K562 (cell line): Measurements from ENCODE around the gene NCOR2. TPM values are rescaled to one million over a fixed set of nuclear protein-coding genes. Genes with fewer than 3 reads are reported as not detected.
A peak's percentile ranks its signal among the peaks of the same experiment; 100 is the strongest.

ENCODE experiments used
- ATF3 ChIP-seq, 2 experiments: fragments of 450-650 bp in 1 of 2; sonication (generic) in 1 of 2; formaldehyde crosslinking in 1 of 2; IDR thresholded peaks in 1 of 2; conservative IDR thresholded peaks in 1 of 2; 2 replicates each; pipeline versions ENCODE4 v1.6.1 to v1.8.1; 2016 to 2023; ENCODE audit warnings: mild to moderate bottlenecking in 2 of 2, moderate library complexity in 2 of 2, inconsistent platforms in 1 of 2, missing genetic modification reagents in 1 of 2
- BCOR ChIP-seq: fragments of 450-650 bp; IDR thresholded peaks from 2 replicates; pipeline ENCODE4 v1.6.1; 2016
- DEAF1 ChIP-seq: fragments of 450-650 bp; formaldehyde crosslinking; IDR thresholded peaks from 2 replicates; pipeline ENCODE4 v1.4.0; 2020; ENCODE audit warnings: mild to moderate bottlenecking, moderate library complexity
- FOXJ3 ChIP-seq: sonication (generic); formaldehyde crosslinking; IDR thresholded peaks from 2 replicates; pipeline ENCODE4 v1.4.0; 2020; ENCODE audit warnings: mild to moderate bottlenecking, missing genetic modification reagents
- KDM4B ChIP-seq, 2 experiments: fragments of 450-650 bp in 1 of 2; sonication (generic) in 1 of 2; IDR thresholded peaks; 2 replicates each; pipeline ENCODE4 v1.6.1; 2016 to 2017; ENCODE audit warnings: borderline replicate concordance in 2 of 2, antibody characterized with exemption in 1 of 2, low read depth in 1 of 2, mild to moderate bottlenecking in 1 of 2
- MCM7 ChIP-seq, 2 experiments: fragments of 450-650 bp; IDR thresholded peaks; 2 replicates each; pipeline ENCODE4 v1.6.1; 2016 to 2018
- MYC ChIP-seq, 2 experiments: fragments of 250-450 bp in 1 of 2; sonication (Bioruptor Pico) in 1 of 2; IDR thresholded peaks; 2 replicates each; pipeline versions ENCODE4 v1.5.1 to v1.6.1; 2012 to 2021; ENCODE audit warnings: low read depth in 2 of 2, borderline replicate concordance in 1 of 2, improper control_type of control experiment in 1 of 2, low read length in 1 of 2, mild to moderate bottlenecking in 1 of 2, moderate library complexity in 1 of 2
- PCBP1 ChIP-seq: fragments of 200-400 bp; formaldehyde crosslinking; IDR thresholded peaks from 2 replicates; pipeline ENCODE4 v1.6.1; 2018; ENCODE audit warnings: mild to moderate bottlenecking, low read depth, low read length; ENCODE audit not compliant: poor library complexity, severe bottlenecking
- POLR2G ChIP-seq: fragments of 200-400 bp; formaldehyde crosslinking; IDR thresholded peaks from 2 replicates; pipeline ENCODE4 v1.6.1; 2017; ENCODE audit warnings: low read depth, mild to moderate bottlenecking, antibody characterized with exemption, low read length, moderate library complexity
- RBFOX2 ChIP-seq: fragments of 200-400 bp; formaldehyde crosslinking; IDR thresholded peaks from 2 replicates; pipeline ENCODE4 v1.6.1; 2017; ENCODE audit warnings: low read depth, mild to moderate bottlenecking, low read length, moderate library complexity
- SIN3A ChIP-seq, 2 experiments: fragments of 150-350 bp in 1 of 2; IDR thresholded peaks; 2 replicates each; pipeline ENCODE4 v1.6.1; 2011 to 2016; ENCODE audit warnings: borderline replicate concordance in 2 of 2, low read depth in 2 of 2, low read length in 2 of 2, mild to moderate bottlenecking in 2 of 2, moderate library complexity in 2 of 2; ENCODE audit not compliant: control insufficient read depth in 1 of 2
- SPI1 ChIP-seq: IDR thresholded peaks from 2 replicates; pipeline ENCODE4 v1.6.1; 2011; ENCODE audit warnings: low read depth, low read length, control low read depth, borderline replicate concordance
- ZBTB1 ChIP-seq: sonication (generic); formaldehyde crosslinking; IDR thresholded peaks from 2 replicates; pipeline ENCODE4 v1.8.1; 2023; ENCODE audit warnings: missing genetic modification reagents, low read depth, mild to moderate bottlenecking, borderline replicate concordance
- ZC3H8 ChIP-seq: fragments of 450-650 bp; IDR thresholded peaks from 2 replicates; pipeline ENCODE4 v1.6.1; 2017
- ZNF175 ChIP-seq: fragments of 200-800 bp; sonication (Bioruptor generic); IDR thresholded peaks from 2 replicates; pipeline ENCODE4 v1.6.1; 2016; ENCODE audit warnings: low read depth, mild to moderate bottlenecking, missing genetic modification characterization, missing compliant biosample characterization
- ZNF584 ChIP-seq: fragments of 200-800 bp; sonication (Bioruptor generic); IDR thresholded peaks from 2 replicates; pipeline ENCODE4 v1.6.1; 2016; ENCODE audit warnings: low read depth, mild to moderate bottlenecking, missing genetic modification characterization, missing compliant biosample characterization
- ZNF780A ChIP-seq: fragments of 250-450 bp; sonication (Bioruptor Pico); IDR thresholded peaks from 2 replicates; pipeline ENCODE4 v1.5.0; 2021; ENCODE audit warnings: mild to moderate bottlenecking
- polyA plus RNA-seq, 8 experiments: library from polyadenylated mRNA; depleted of rRNA in 4 of 8; stranded (reverse) in 5 of 8; unstranded in 3 of 8; fragments of >200 nt; fragmentation: Nextera tagmentation in 2 of 8; fragmentation: Illumina TruSeq in 1 of 8; extraction: Ambion mirVana in 2 of 8; extraction: Trizol in 1 of 8; gene quantifications; 2 replicates each; pipeline versions ENCODE4 v1.2.1 to v1.2.3, GENCODE V29; 2011 to 2014; ENCODE audit warnings: inconsistent platforms in 1 of 8, missing spikeins in 1 of 8
- total RNA-seq, 7 experiments: library from RNA; depleted of rRNA in 6 of 7; stranded (reverse); fragments of >200 nt in 6 of 7; fragmentation: Illumina TruSeq in 2 of 7; extraction: Trizol in 2 of 7; gene quantifications; 2 replicates each; pipeline versions ENCODE4 v1.2.1 to v1.2.3, GENCODE V29; 2011 to 2021; ENCODE audit warnings: low replicate concordance in 1 of 7
- TF ChIP-seq, protein P1 (sequence below): sonication (generic); formaldehyde crosslinking; IDR thresholded peaks from 2 replicates; pipeline ENCODE4 v1.9.0; 2022; ENCODE audit warnings: mild to moderate bottlenecking, missing genetic modification reagents
- TF ChIP-seq, protein P2 (sequence below): sonication (generic); formaldehyde crosslinking; IDR thresholded peaks from 2 replicates; pipeline ENCODE4 v1.8.0; 2022; ENCODE audit warnings: mild to moderate bottlenecking, missing genetic modification reagents
- TF ChIP-seq, protein P3 (sequence below), 2 experiments: IDR thresholded peaks; 2 replicates each; pipeline ENCODE4 v1.6.1; 2011; ENCODE audit warnings: borderline replicate concordance in 1 of 2, control low read depth in 1 of 2, low read depth in 1 of 2, low read length in 1 of 2, mild to moderate bottlenecking in 1 of 2, mixed read lengths in 1 of 2, moderate library complexity in 1 of 2; ENCODE audit not compliant: insufficient read depth in 1 of 2, insufficient read length in 1 of 2, poor library complexity in 1 of 2, severe bottlenecking in 1 of 2; ENCODE audit errors: extremely low read depth in 1 of 2

The NCOR2 gene
- total and polyA plus RNA-seq, 9 of the 15 experiments (the other 6 are each of a cell fraction or from before 2014, with no cell fraction given) = 0.18 to 126 (median 8.4) TPM

- no peak for TF ChIP-seq ATF3 (IDR thresholded peaks at IDR 0.05)
- no peak for TF ChIP-seq ATF3 (CRISPR knock-in tag; conservative IDR thresholded peaks at IDR 0.05)
- TF ChIP-seq DEAF1 = no peak
- TF ChIP-seq KDM4B (IDR thresholded peaks at IDR 0.05; ENCODE audit: borderline replicate concordance in 2 of 2, low read depth in 1 of 2) = no peak
- no peak for TF ChIP-seq ZNF780A (CRISPR knock-in tag)
- TF ChIP-seq ZNF584 (CRISPR knock-in tag) = no peak
- TF ChIP-seq BCOR = 0 out of 2 replicates have a peak, but pooled peaks have one; percentile 23
- TF ChIP-seq, protein P1, sequence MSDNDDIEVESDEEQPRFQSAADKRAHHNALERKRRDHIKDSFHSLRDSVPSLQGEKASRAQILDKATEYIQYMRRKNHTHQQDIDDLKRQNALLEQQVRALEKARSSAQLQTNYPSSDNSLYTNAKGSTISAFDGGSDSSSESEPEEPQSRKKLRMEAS (CRISPR knock-in tag) = 0 out of 2 replicates have a peak, but pooled peaks have one; percentile 11
- no peak for TF ChIP-seq MYC (IDR thresholded peaks at IDR 0.05; ENCODE audit: low read depth, low read length)
- TF ChIP-seq MYC (CRISPR knock-in tag; IDR thresholded peaks at IDR 0.05; ENCODE audit: borderline replicate concordance, low read depth) = peak; percentile 60; the same call in 1 of the 2 replicates
- no peak for TF ChIP-seq FOXJ3
- TF ChIP-seq POLR2G = peak; percentile 56
- TF ChIP-seq, protein P2, sequence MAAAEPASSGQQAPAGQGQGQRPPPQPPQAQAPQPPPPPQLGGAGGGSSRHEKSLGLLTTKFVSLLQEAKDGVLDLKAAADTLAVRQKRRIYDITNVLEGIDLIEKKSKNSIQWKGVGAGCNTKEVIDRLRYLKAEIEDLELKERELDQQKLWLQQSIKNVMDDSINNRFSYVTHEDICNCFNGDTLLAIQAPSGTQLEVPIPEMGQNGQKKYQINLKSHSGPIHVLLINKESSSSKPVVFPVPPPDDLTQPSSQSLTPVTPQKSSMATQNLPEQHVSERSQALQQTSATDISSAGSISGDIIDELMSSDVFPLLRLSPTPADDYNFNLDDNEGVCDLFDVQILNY (CRISPR knock-in tag) = no peak
- TF ChIP-seq PCBP1 = peak; percentile 59
- TF ChIP-seq, protein P3, sequence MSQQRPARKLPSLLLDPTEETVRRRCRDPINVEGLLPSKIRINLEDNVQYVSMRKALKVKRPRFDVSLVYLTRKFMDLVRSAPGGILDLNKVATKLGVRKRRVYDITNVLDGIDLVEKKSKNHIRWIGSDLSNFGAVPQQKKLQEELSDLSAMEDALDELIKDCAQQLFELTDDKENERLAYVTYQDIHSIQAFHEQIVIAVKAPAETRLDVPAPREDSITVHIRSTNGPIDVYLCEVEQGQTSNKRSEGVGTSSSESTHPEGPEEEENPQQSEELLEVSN (IDR thresholded peaks at IDR 0.05; ENCODE audit: borderline replicate concordance in 1 of 2, extremely low read depth in 1 of 2, insufficient read depth in 1 of 2, insufficient read length in 1 of 2, low read depth in 1 of 2, low read length in 1 of 2, poor library complexity in 1 of 2, severe bottlenecking in 1 of 2) = peak in 1 of 2 experiments; percentile 31
- TF ChIP-seq SPI1 = no peak
- no peak for TF ChIP-seq ZC3H8
- TF ChIP-seq MCM7 (IDR thresholded peaks at IDR 0.05) = no peak
- peak; percentile 8; the same call in 1 of the 2 replicates for TF ChIP-seq ZBTB1 (CRISPR knock-in tag)
- peak; percentile 23 to 38; a peak in 1 of 4 replicates for TF ChIP-seq SIN3A (IDR thresholded peaks at IDR 0.05; ENCODE audit: borderline replicate concordance in 2 of 2, control insufficient read depth in 1 of 2, low read depth in 2 of 2, low read length in 2 of 2)
- TF ChIP-seq RBFOX2 = peak; percentile 69
- TF ChIP-seq ZNF175 (CRISPR knock-in tag) = no peak
These were observed 1.0 kb downstream of the NCOR2 start (continued) for GRCh38 chr12:124566161-124566996.
